Mammary epithelial cell (primary cell): ENCODE data around the gene CXCR6.
A peak's percentile ranks its signal among the peaks of the same experiment; 100 is the strongest.

Source experiments
- CTCF ChIP-seq, 2 donors: IDR thresholded peaks in 1 of 2; conservative IDR thresholded peaks in 1 of 2; 2 replicates each; pipeline ENCODE4 v1.5.1; 2011 to 2012; ENCODE audit warnings: inconsistent platforms in 2 of 2, low read length in 2 of 2, mild to moderate bottlenecking in 2 of 2, control low read depth in 1 of 2, low read depth in 1 of 2; ENCODE audit not compliant: insufficient read depth in 1 of 2; ENCODE audit errors: extremely low read depth in 1 of 2
- EZH2 ChIP-seq: IDR thresholded peaks from 2 replicates; pipeline ENCODE4 v1.6.1; 2012; ENCODE audit warnings: low read length, inconsistent platforms, borderline replicate concordance

- TF ChIP-seq CTCF (conservative IDR thresholded peaks at IDR 0.05 in 1 of 2, IDR thresholded peaks at IDR 0.05 in 1 of 2; ENCODE audit: extremely low read depth in 1 of 2, insufficient read depth in 1 of 2, low read depth in 1 of 2, low read length in 2 of 2) (peak; percentile 76 to 87), EZH2 (no peak)
These were observed 14.1 kb upstream of the CXCR6 start for GRCh38 chr3:45929042-45929679.
